Spleen (tissue), 7 donors: Measurements from ENCODE around the gene ATP10D.

ENCODE experiments used
- CTCF ChIP-seq, 11 experiments: fragments of 200-600 bp in 7 of 11; fragments of 450-650 bp in 4 of 11; sonication (generic) in 4 of 11; IDR thresholded peaks in 8 of 11; conservative IDR thresholded peaks in 3 of 11; 1 replicate in 7 of 11; 2 replicates in 4 of 11; pipeline versions ENCODE4 v1.4.0 to v1.8.0; 2016 to 2021; ENCODE audit warnings: antibody characterized with exemption in 11 of 11, inconsistent platforms in 4 of 11, mild to moderate bottlenecking in 1 of 11
- POLR2AphosphoS5 ChIP-seq, 3 donors: sonication (generic); formaldehyde crosslinking; IDR thresholded peaks; one replicate each; pipeline ENCODE4 v1.5.1; 2017; ENCODE audit warnings: antibody characterized with exemption in 3 of 3
- donor health status: DM: no; HTN: no; CAD: no; lungs with moderate emphysema.
- donor health status: DM: no; HTN: no; CAD: no.
- donor health status: DM: no; HTN: no; CAD: no.

- TF ChIP-seq POLR2AphosphoS5 (IDR thresholded peaks at IDR 0.05) (no peak), CTCF (IDR thresholded peaks at IDR 0.05 in 8 of 11, conservative IDR thresholded peaks at IDR 0.05 in 3 of 11) (no peak)
Measured at GRCh38 chr4:47543331-47543730, 58.3 kb downstream of the ATP10D start.
